CD14-positive monocyte (primary cell): ENCODE results near the gene ZNF408. TPM values are rescaled to one million over a fixed set of nuclear protein-coding genes. Genes with fewer than 3 reads are reported as not detected.

ENCODE experiments used
- DNase-seq, 3 donors: peaks; one replicate each; pipeline ENCODE4 v3.0.0-alpha.2; 2011 to 2022
- H2AFZ ChIP-seq: 2 replicates; pipeline ENCODE4 v1.6.0; 2012; ENCODE audit warnings: mild to moderate bottlenecking, low read depth, low read length, inconsistent platforms; ENCODE audit not compliant: insufficient read depth, poor library complexity, severe bottlenecking
- H3K27ac ChIP-seq, 2 donors: 1 replicate in 1 of 2; 2 replicates in 1 of 2; pipeline ENCODE4 v1.5.1; 2012 to 2013; ENCODE audit warnings: low read length in 2 of 2, control low read depth in 1 of 2, inconsistent platforms in 1 of 2, low read depth in 1 of 2, mild to moderate bottlenecking in 1 of 2
- H3K27me3 ChIP-seq, 2 donors: one replicate each; pipeline versions ENCODE4 v1.6.0 to v1.6.1; 2011 to 2013; ENCODE audit warnings: low read length in 2 of 2; ENCODE audit not compliant: control insufficient read depth in 2 of 2, insufficient read depth in 2 of 2
- H3K36me3 ChIP-seq, 2 donors: replicated peaks in 1 of 2; 1 replicate in 1 of 2; 2 replicates in 1 of 2; pipeline versions ENCODE4 v1.5.1 to v1.6.1; 2012 to 2013; ENCODE audit warnings: low read length in 2 of 2, control low read depth in 1 of 2, inconsistent platforms in 1 of 2, mild to moderate bottlenecking in 1 of 2; ENCODE audit not compliant: insufficient read depth in 2 of 2, control insufficient read depth in 1 of 2
- H3K4me1 ChIP-seq, 2 donors: 1 replicate in 1 of 2; 2 replicates in 1 of 2; pipeline versions ENCODE4 v1.5.1 to v1.6.1; 2012 to 2013; ENCODE audit warnings: low read length in 2 of 2, control low read depth in 1 of 2, inconsistent platforms in 1 of 2, mild to moderate bottlenecking in 1 of 2, moderate library complexity in 1 of 2; ENCODE audit not compliant: insufficient read depth in 2 of 2, control insufficient read depth in 1 of 2
- H3K4me2 ChIP-seq: replicated peaks from 2 replicates; pipeline ENCODE3; 2012; ENCODE audit warnings: low read length, moderate library complexity, mild to moderate bottlenecking; ENCODE audit not compliant: poor library complexity, severe bottlenecking; ENCODE audit errors: extremely low read depth
- H3K4me3 ChIP-seq, 3 experiments: fragments of 200-600 bp in 1 of 3; sonication (generic) in 1 of 3; replicated peaks in 1 of 3; 1 replicate in 2 of 3; 2 replicates in 1 of 3; pipeline ENCODE4 v1.5.1; 2011 to 2013; ENCODE audit warnings: low read length in 3 of 3, mild to moderate bottlenecking in 3 of 3, control low read depth in 2 of 3, low read depth in 2 of 3, inconsistent platforms in 1 of 3, moderate library complexity in 1 of 3
- H3K79me2 ChIP-seq: 2 replicates; pipeline ENCODE4 v1.6.0; 2012; ENCODE audit warnings: mild to moderate bottlenecking, control low read depth, inconsistent platforms, low read length, moderate library complexity; ENCODE audit not compliant: insufficient read depth
- H3K9ac ChIP-seq: 2 replicates; pipeline ENCODE4 v1.6.0; 2017; ENCODE audit warnings: low read length, mild to moderate bottlenecking; ENCODE audit not compliant: insufficient read depth, poor library complexity, severe bottlenecking
- H3K9me3 ChIP-seq, 2 donors: replicated peaks in 1 of 2; 1 replicate in 1 of 2; 2 replicates in 1 of 2; pipeline versions ENCODE4 v1.5.1 to v1.6.1; 2012 to 2013; ENCODE audit warnings: low read length in 2 of 2, control low read depth in 1 of 2; ENCODE audit not compliant: control insufficient read depth in 1 of 2, insufficient read depth in 1 of 2
- H4K20me1 ChIP-seq: 2 replicates; pipeline ENCODE4 v1.6.0; 2012; ENCODE audit warnings: mild to moderate bottlenecking, low read length, control low read depth, moderate library complexity; ENCODE audit not compliant: insufficient read depth
- H3K27ac Mint-ChIP-seq, 7 donors: one replicate each; pipeline ENCODE4 v1.8.0; 2020; ENCODE audit warnings: mild to moderate bottlenecking in 7 of 7, mixed read lengths in 7 of 7, moderate library complexity in 6 of 7, inconsistent platforms in 2 of 7
- H3K27me3 Mint-ChIP-seq, 3 donors: one replicate each; pipeline ENCODE4 v1.8.0; 2021 to 2022; ENCODE audit warnings: low read depth in 3 of 3, mild to moderate bottlenecking in 3 of 3, mixed read lengths in 3 of 3, moderate library complexity in 3 of 3, inconsistent platforms in 1 of 3
- H3K36me3 Mint-ChIP-seq, 2 donors: one replicate each; pipeline ENCODE4 v1.8.0; 2020; ENCODE audit warnings: mixed read lengths in 2 of 2, inconsistent platforms in 1 of 2, mild to moderate bottlenecking in 1 of 2
- H3K4me1 Mint-ChIP-seq: one replicate; pipeline ENCODE4 v1.8.0; 2020; ENCODE audit warnings: mild to moderate bottlenecking, mixed read lengths
- H3K4me3 Mint-ChIP-seq, 2 donors: one replicate each; pipeline ENCODE4 v1.8.0; 2020; ENCODE audit warnings: mild to moderate bottlenecking in 2 of 2, mixed read lengths in 2 of 2, moderate library complexity in 1 of 2
- H3K9me3 Mint-ChIP-seq, 7 donors: one replicate each; pipeline ENCODE4 v1.8.0; 2020 to 2022; ENCODE audit warnings: mixed read lengths in 7 of 7, mild to moderate bottlenecking in 6 of 7, moderate library complexity in 6 of 7, inconsistent platforms in 2 of 7
- CTCF ChIP-seq: fragments of 200-600 bp; IDR thresholded peaks from one replicate; pipeline ENCODE4 v1.8.0; 2022; ENCODE audit warnings: antibody characterized with exemption, mild to moderate bottlenecking
- WGBS: methylation state at CpG from one replicate; pipeline ENCODE4 v1.1.5; 2013; ENCODE audit warnings: missing lambda C conversion rate; ENCODE audit not compliant: insufficient coverage; 5-methylcytosine and 5-hydroxymethylcytosine counted together
- intact Hi-C, 2 donors: fragments of 100-400 bp; cut with micrococcal nuclease; formaldehyde crosslinking; loops; one replicate each; pipeline versions ENCODE4 v1.15.0 to v1.15.1; 2023
- polyA plus RNA-seq, 3 donors: library from polyadenylated mRNA; depleted of rRNA in 1 of 3; unstranded in 2 of 3; stranded (reverse) in 1 of 3; fragments of 300-500 nt in 2 of 3; fragments of >200 nt in 1 of 3; fragmentation: Illumina TruSeq in 2 of 3; gene quantifications; 1 replicate in 2 of 3; 2 replicates in 1 of 3; pipeline ENCODE4 v1.2.3, GENCODE V29; 2012 to 2021

ZNF408 gene
- polyA plus RNA-seq, 3 donors: 4.1 to 4.5 (median 4.2) TPM

- Mint-ChIP-seq H3K9me3 (no peaks in the 10 kb centered on the region), H3K4me3 (no peak overlapping the region), H3K4me1 (peaks cover 19% of the 10 kb centered on the region), H3K27me3 (peaks cover 0 to 2% (median 0%) of the 10 kb centered on the region in 3 donors), H3K27ac (peak overlapping the region; percentile 20 to 81 (median 73)), H3K36me3 (peaks cover 55 to 92% of the 10 kb centered on the region in 2 donors)
- Histone ChIP-seq H2AFZ (no peak overlapping the region), H3K4me3 (no peak overlapping the region), H3K9ac (no peak overlapping the region), H4K20me1 (peaks cover 11% of the 10 kb centered on the region), H3K9me3 (no peaks in the 10 kb centered on the region), H3K4me2 (no peak overlapping the region), H3K27ac (peak overlapping the region in 1 of 2 donors; percentile 67), H3K27me3 (no peaks in the 10 kb centered on the region), H3K4me1 (peaks cover 10 to 13% of the 10 kb centered on the region in 2 donors), H3K79me2 (peaks cover 64% of the 10 kb centered on the region), H3K36me3 (peaks cover 53 to 87% of the 10 kb centered on the region in 2 donors)
- TF ChIP-seq CTCF: no peak
- 80% methylated on average over 13 of the region's 15 CpGs for WGBS
- intact Hi-C loops: no loop called here
- DNase-seq: no peak
Observed at GRCh38 chr11:46686886-46687795, 13.7 kb upstream of the ZNF408 start.

- intact Hi-C loops: no loop called here
- no peak overlapping the region for H2AFZ ChIP-seq
- H3K79me2 ChIP-seq: peaks cover 70% of the 10 kb centered on the region
- H3K9ac ChIP-seq: no peak overlapping the region
- Mint-ChIP-seq H3K27me3 (peaks cover 0 to 4% (median 2%) of the 10 kb centered on the region in 3 donors), H3K27ac (peak overlapping the region in 4 of 7 donors; percentile 52 to 77 (median 62)), H3K36me3 (peaks cover 71 to 98% of the 10 kb centered on the region in 2 donors), H3K9me3 (no peaks in the 10 kb centered on the region), H3K4me3 (no peak overlapping the region), H3K4me1 (peaks cover 7% of the 10 kb centered on the region)
- peaks cover 73 to 97% of the 10 kb centered on the region in 2 donors for H3K36me3 ChIP-seq
- no peak overlapping the region for H3K4me3 ChIP-seq
- no peaks in the 10 kb centered on the region for H3K9me3 ChIP-seq
- no peak for DNase-seq
- no peaks in the 10 kb centered on the region for H3K27me3 ChIP-seq
- peak overlapping the region in 1 of 2 donors; percentile 23 for H3K27ac ChIP-seq
- no peak overlapping the region for H3K4me2 ChIP-seq
- H4K20me1 ChIP-seq: peaks cover 40% of the 10 kb centered on the region
- no peak for TF ChIP-seq CTCF
- whole genome bisulfite sequencing: no CpG with 5 or more reads among the region's 1 CpG
- H3K4me1 ChIP-seq: no peaks in the 10 kb centered on the region
Observed at GRCh38 chr11:46690702-46691101, 10.1 kb upstream of the ZNF408 start.
